Activated T-cell treated with anti-CD3 and anti-CD28 coated beads, Interleukin-2, amount 50 U/mL, for 72 hours (primary cell): Measurements from ENCODE around the gene SPATA18. TPM values are rescaled to one million over a fixed set of nuclear protein-coding genes. Genes with fewer than 3 reads are reported as not detected.
"Not testable (repeated sequence)": the region's sequence is repeated elsewhere in the genome, so short reads cannot be mapped to it uniquely, and the experiment has no call there.

Source experiments
- ATAC-seq, 2 donors: fragments of 150-1000 bp; cut with Tn5 transposase; replicated peaks in 1 of 2; 2 replicates each; pipeline ENCODE4 v1.10.0; 2021; ENCODE audit warnings: moderate library complexity in 2 of 2, mild to moderate bottlenecking in 1 of 2
- DNase-seq, 2 donors: peaks; one replicate each; pipeline ENCODE4 v3.0.0; 2021 to 2022; ENCODE audit warnings: mixed read lengths in 1 of 2
- H3K27ac Mint-ChIP-seq: one replicate; pipeline ENCODE4 v1.8.0; 2022; ENCODE audit warnings: mild to moderate bottlenecking, moderate library complexity, mixed read lengths
- H3K27me3 Mint-ChIP-seq: one replicate; pipeline ENCODE4 v1.8.0; 2022; ENCODE audit warnings: low read depth, mixed read lengths
- H3K36me3 Mint-ChIP-seq, 2 donors: one replicate each; pipeline ENCODE4 v1.8.0; 2022; ENCODE audit warnings: mixed read lengths in 2 of 2, mild to moderate bottlenecking in 1 of 2; ENCODE audit not compliant: insufficient read depth in 2 of 2
- H3K4me1 Mint-ChIP-seq: one replicate; pipeline ENCODE4 v1.8.0; 2022; ENCODE audit warnings: low read depth, mixed read lengths
- H3K4me3 Mint-ChIP-seq, 2 donors: one replicate each; pipeline ENCODE4 v1.8.0; 2022; ENCODE audit warnings: mild to moderate bottlenecking in 2 of 2, mixed read lengths in 2 of 2, moderate library complexity in 2 of 2
- H3K9me3 Mint-ChIP-seq, 2 donors: one replicate each; pipeline ENCODE4 v1.8.0; 2022; ENCODE audit warnings: mixed read lengths in 2 of 2
- total RNA-seq, 2 donors: library from RNA; stranded (reverse); gene quantifications; one replicate each; pipeline ENCODE4 v1.2.3, GENCODE V29; 2022

The SPATA18 gene
- total RNA-seq, 2 donors from 2014 or later: 0.24 TPM; not detected in 1

DNA sequence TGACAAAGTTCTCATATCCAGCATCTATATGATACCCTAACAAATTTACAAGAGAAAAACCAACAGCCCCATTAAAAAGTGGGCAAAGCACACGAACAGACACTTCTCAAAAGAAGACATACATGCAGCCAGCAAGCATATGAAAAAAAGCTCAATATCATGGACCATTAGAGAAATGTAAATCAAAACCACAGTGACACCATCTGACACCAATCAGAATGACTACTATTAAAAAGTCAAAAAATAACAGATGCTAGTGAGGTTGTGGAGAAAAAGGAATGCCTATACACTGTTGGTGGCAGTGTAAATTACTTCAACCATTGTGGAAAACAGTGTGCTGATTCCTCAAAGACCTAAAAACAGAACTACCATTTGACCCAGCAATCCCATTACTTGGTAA lies 86.0 kb downstream of the SPATA18 start:
- H3K36me3 Mint-ChIP-seq, H3K27me3 Mint-ChIP-seq, ATAC-seq, H3K27ac Mint-ChIP-seq, H3K4me1 Mint-ChIP-seq, DNase-seq, H3K4me3 Mint-ChIP-seq: not testable (repeated sequence)
- peaks cover 3 to 12% of the 10 kb centered on the region in 2 donors for H3K9me3 Mint-ChIP-seq

DNA sequence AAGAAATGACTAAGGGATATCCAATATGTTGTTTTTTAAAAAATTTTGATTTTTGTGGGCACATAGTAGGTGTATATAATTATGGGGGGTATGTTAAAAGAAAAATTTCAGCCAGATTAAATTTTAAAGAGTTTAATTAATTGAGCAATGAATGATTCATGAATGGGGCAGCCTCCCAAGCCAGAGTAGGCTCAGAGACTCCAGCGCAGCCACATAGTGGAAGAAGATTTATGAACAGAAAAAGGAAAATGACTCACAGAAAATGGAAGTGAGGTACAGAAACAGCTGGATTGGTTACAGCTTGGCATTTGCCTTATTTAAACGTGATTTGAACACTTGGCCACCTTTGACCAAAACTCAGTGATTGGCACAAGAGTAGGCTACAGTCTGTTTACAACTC lies 91.7 kb downstream of the SPATA18 start:
- Mint-ChIP-seq H3K27me3 (no peaks in the 10 kb centered on the region), H3K36me3 (no peaks in the 10 kb centered on the region), H3K4me3 (no peak overlapping the region), H3K9me3 (peaks cover 3 to 13% of the 10 kb centered on the region in 2 donors), H3K4me1 (no peaks in the 10 kb centered on the region), H3K27ac (no peak overlapping the region)
- DNase-seq (no peak), ATAC-seq (no peak)

DNA sequence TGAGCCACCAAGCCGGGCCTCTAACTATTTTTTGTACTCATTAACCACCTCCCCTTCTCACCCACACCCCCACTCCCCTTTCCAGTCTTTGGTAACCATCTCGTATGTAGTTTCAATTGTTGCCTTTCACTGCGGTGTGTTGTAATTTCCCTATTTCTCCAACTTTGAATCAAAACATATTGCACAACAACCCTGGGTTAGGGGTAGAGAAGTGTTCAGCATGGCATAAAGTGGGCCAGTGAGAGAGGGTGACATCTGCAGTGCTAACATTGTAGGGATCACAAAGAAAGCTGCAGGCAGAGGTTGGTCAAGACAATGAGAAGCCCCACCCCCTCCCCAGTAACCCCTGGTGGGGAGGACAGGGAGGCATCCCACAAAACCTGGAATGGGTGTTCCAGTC lies 92.7 kb downstream of the SPATA18 start:
- ATAC-seq (no peak), DNase-seq (no peak)
- Mint-ChIP-seq H3K4me3 (no peak overlapping the region), H3K9me3 (peaks cover 1 to 13% of the 10 kb centered on the region in 2 donors), H3K4me1 (no peaks in the 10 kb centered on the region), H3K27me3 (no peaks in the 10 kb centered on the region), H3K27ac (no peak overlapping the region), H3K36me3 (no peaks in the 10 kb centered on the region)

- no peak for DNase-seq
- Mint-ChIP-seq H3K4me3 (no peak overlapping the region), H3K36me3 (no peaks in the 10 kb centered on the region), H3K4me1 (no peaks in the 10 kb centered on the region), H3K27me3 (no peaks in the 10 kb centered on the region), H3K9me3 (peaks cover 1 to 13% of the 10 kb centered on the region in 2 donors), H3K27ac (no peak overlapping the region)
- no peak for ATAC-seq
Measured at GRCh38 chr4:52144372-52144771, 93.3 kb downstream of the SPATA18 start.

Other genes starting within 250 kb of the SPATA18 start
- gene DCUN1D4, start 208.2 kb upstream of the SPATA18 start, total RNA-seq: 10 to 100 TPM; 45.6 to 46.7 TPM
- under 1 TPM; 0.72 to 0.77 TPM for gene LRRC66, start 30.9 kb upstream of the SPATA18 start, total RNA-seq
- 10 to 100 TPM; 18.2 to 18.8 TPM for gene SGCB, start 13.0 kb upstream of the SPATA18 start, total RNA-seq